IMR-90 (cell line): ENCODE measurements around the gene EHBP1. TPM values are rescaled to one million over a fixed set of nuclear protein-coding genes. Genes with fewer than 3 reads are reported as not detected.
A peak's percentile ranks its signal among the peaks of the same experiment; 100 is the strongest.

Experiments used
- ATAC-seq: fragments of 200-7000 bp; cut with Tn5 transposase; 2 replicates; pipeline ENCODE4 v1.9.1; 2020; ENCODE audit warnings: low read depth, mild to moderate bottlenecking, moderate library complexity
- BruUV-seq: library from RNA; stranded (reverse); fragments of 400-500 nt; replicated peaks from 2 replicates; lab custom pipeline; 2021; lab: Mats Ljungman, UMichigan
- CTCF ChIA-PET: fragments of 300-600 bp; formaldehyde crosslinking; extraction: SDS; loops from one replicate; lab custom pipeline; 2021; ENCODE audit warnings: antibody characterized with exemption; lab: Yijun Ruan, JAX
- POLR2A ChIA-PET: fragments of 300-600 bp; sonication (Branson Sonifier 250); formaldehyde crosslinking; loops from one replicate; lab custom pipeline; 2022; ENCODE audit warnings: antibody characterized with exemption; ENCODE audit not compliant: unreplicated experiment; lab: Charles Lee
- DNase-seq: peaks from one replicate; pipeline ENCODE4 v3.0.0; 2013
- H2AFZ ChIP-seq: replicated peaks from 2 replicates; pipeline ENCODE3; 2013; ENCODE audit warnings: low read length, mild to moderate bottlenecking; ENCODE audit not compliant: poor library complexity
- H2AK5ac ChIP-seq: 2 replicates; pipeline ENCODE4 v1.6.1; 2013; ENCODE audit warnings: low read depth, low read length, inconsistent platforms
- H2AK9ac ChIP-seq: replicated peaks from 2 replicates; pipeline ENCODE3; 2013; ENCODE audit warnings: mild to moderate bottlenecking, low read depth, low read length, moderate library complexity; ENCODE audit not compliant: poor library complexity
- H2BK120ac ChIP-seq: 2 replicates; pipeline ENCODE4 v1.6.1; 2013; ENCODE audit warnings: low read depth, low read length, inconsistent platforms
- H2BK15ac ChIP-seq: 3 replicates; pipeline ENCODE4 v1.6.1; 2013; ENCODE audit warnings: low read depth, low read length, inconsistent platforms
- H2BK20ac ChIP-seq: 2 replicates; pipeline ENCODE4 v1.6.1; 2013; ENCODE audit warnings: low read depth, mild to moderate bottlenecking, inconsistent platforms, low read length, moderate library complexity
- H2BK5ac ChIP-seq: 2 replicates; pipeline ENCODE4 v1.6.1; 2013; ENCODE audit warnings: mild to moderate bottlenecking, low read depth, low read length, inconsistent platforms; ENCODE audit not compliant: poor library complexity, severe bottlenecking
- H3K14ac ChIP-seq: replicated peaks from 2 replicates; pipeline ENCODE4 v1.6.1; 2013; ENCODE audit warnings: low read depth, low read length, inconsistent platforms
- H3K18ac ChIP-seq: 2 replicates; pipeline ENCODE4 v1.6.1; 2013; ENCODE audit warnings: low read depth, low read length, control low read depth
- H3K23ac ChIP-seq: 2 replicates; pipeline ENCODE4 v1.6.1; 2013; ENCODE audit warnings: low read depth, low read length, inconsistent platforms
- H3K27ac ChIP-seq: 2 replicates; pipeline ENCODE4 v1.5.1; 2013; ENCODE audit warnings: mild to moderate bottlenecking, control low read depth, low read length; ENCODE audit not compliant: insufficient read depth
- H3K27me3 ChIP-seq: 2 replicates; pipeline ENCODE4 v1.6.1; 2013; ENCODE audit warnings: low read length; ENCODE audit not compliant: control insufficient read depth, insufficient read depth
- H3K36me3 ChIP-seq: 2 replicates; pipeline ENCODE4 v1.6.1; 2013; ENCODE audit warnings: low read length, mixed read lengths; ENCODE audit not compliant: control insufficient read depth, insufficient read depth
- H3K4ac ChIP-seq: 2 replicates; pipeline ENCODE4 v1.6.1; 2013; ENCODE audit warnings: low read depth, low read length, inconsistent platforms
- H3K4me1 ChIP-seq: 2 replicates; pipeline ENCODE4 v1.6.1; 2013; ENCODE audit warnings: low read length, mixed read lengths; ENCODE audit not compliant: control insufficient read depth, insufficient read depth
- H3K4me2 ChIP-seq: 2 replicates; pipeline ENCODE4 v1.6.1; 2013; ENCODE audit warnings: low read depth, mild to moderate bottlenecking, control low read depth, low read length, moderate library complexity
- H3K4me3 ChIP-seq: 2 replicates; pipeline ENCODE4 v1.5.1; 2013; ENCODE audit warnings: low read depth, mild to moderate bottlenecking, control low read depth, low read length, moderate library complexity; ENCODE audit not compliant: insufficient read depth
- H3K56ac ChIP-seq: 2 replicates; pipeline ENCODE4 v1.6.1; 2013; ENCODE audit warnings: low read length, inconsistent platforms; ENCODE audit not compliant: insufficient read depth; ENCODE audit errors: extremely low read depth
- H3K79me1 ChIP-seq, 2 experiments: 2 replicates each; pipeline ENCODE4 v1.6.1; 2013; ENCODE audit warnings: low read length in 2 of 2, inconsistent platforms in 1 of 2, low read depth in 1 of 2
- H3K9ac ChIP-seq: 2 replicates; pipeline ENCODE4 v1.6.1; 2013; ENCODE audit warnings: low read depth, low read length, control low read depth
- H3K9me1 ChIP-seq: 2 replicates; pipeline ENCODE4 v1.6.1; 2013; ENCODE audit warnings: low read length, inconsistent platforms; ENCODE audit not compliant: insufficient read depth
- H3K9me3 ChIP-seq: 2 replicates; pipeline ENCODE4 v1.6.1; 2013; ENCODE audit warnings: low read length; ENCODE audit not compliant: control insufficient read depth, insufficient read depth
- H4K20me1 ChIP-seq: 2 replicates; pipeline ENCODE4 v1.6.1; 2013; ENCODE audit warnings: low read length, inconsistent platforms; ENCODE audit not compliant: insufficient read depth
- H4K5ac ChIP-seq: 2 replicates; pipeline ENCODE4 v1.6.1; 2013; ENCODE audit warnings: mild to moderate bottlenecking, low read depth, low read length, control low read depth
- H4K8ac ChIP-seq, 2 experiments: 2 replicates each; pipeline ENCODE4 v1.6.1; 2013; ENCODE audit warnings: low read depth in 2 of 2, low read length in 2 of 2, control low read depth in 1 of 2, inconsistent platforms in 1 of 2
- H4K91ac ChIP-seq: 2 replicates; pipeline ENCODE4 v1.6.1; 2013; ENCODE audit warnings: low read depth, low read length, inconsistent platforms; ENCODE audit not compliant: insufficient read depth
- BHLHE40 ChIP-seq: fragments of 150-350 bp; IDR thresholded peaks from 2 replicates; pipeline ENCODE4 v1.6.1; 2016; ENCODE audit warnings: mild to moderate bottlenecking, low read depth, low read length
- FOS ChIP-seq: fragments of 150-350 bp; IDR thresholded peaks from 2 replicates; pipeline ENCODE4 v1.6.1; 2016; ENCODE audit warnings: low read depth, low read length
- MAFK ChIP-seq: IDR thresholded peaks from 2 replicates; pipeline ENCODE4 v1.6.1; 2012; ENCODE audit warnings: low read depth, low read length, improper control_type of control experiment
- MAZ ChIP-seq: IDR thresholded peaks from 2 replicates; pipeline ENCODE4 v1.6.1; 2012; ENCODE audit warnings: low read depth, mild to moderate bottlenecking, low read length, improper control_type of control experiment, moderate library complexity, borderline replicate concordance
- MXI1 ChIP-seq: IDR thresholded peaks from 2 replicates; pipeline ENCODE4 v1.6.1; 2012; ENCODE audit warnings: low read depth, mild to moderate bottlenecking, low read length, moderate library complexity, borderline replicate concordance
- NFE2L2 ChIP-seq: fragments of 150-350 bp; IDR thresholded peaks from 2 replicates; pipeline ENCODE4 v1.6.1; 2016; ENCODE audit warnings: low read depth, mild to moderate bottlenecking, low read length
- POLR2A ChIP-seq: IDR thresholded peaks from 2 replicates; pipeline ENCODE4 v1.6.1; 2012; ENCODE audit warnings: mild to moderate bottlenecking, low read depth, low read length
- RCOR1 ChIP-seq: IDR thresholded peaks from 2 replicates; pipeline ENCODE4 v1.6.1; 2012; ENCODE audit warnings: mild to moderate bottlenecking, low read length, improper control_type of control experiment; ENCODE audit not compliant: insufficient replicate concordance
- RFX5 ChIP-seq: IDR thresholded peaks from 2 replicates; pipeline ENCODE4 v1.8.0; 2012; ENCODE audit warnings: low read depth, mild to moderate bottlenecking, low read length, moderate library complexity
- SMC3 ChIP-seq: fragments of 150-350 bp; IDR thresholded peaks from 2 replicates; pipeline ENCODE4 v1.6.1; 2016; ENCODE audit warnings: low read depth, mild to moderate bottlenecking, antibody characterized with exemption, low read length, moderate library complexity
- WGBS, 2 experiments: methylation state at CpG; one replicate each; pipeline versions ENCODE4 v1.1.5 to v1.1.7; 2013; ENCODE audit warnings: missing lambda C conversion rate in 2 of 2; ENCODE audit not compliant: insufficient read length in 1 of 2; ENCODE audit errors: extremely low coverage in 2 of 2; 5-methylcytosine and 5-hydroxymethylcytosine counted together
- dilution Hi-C: fragments of 300-500 bp; cut with HindIII; formaldehyde crosslinking; loops from one replicate; pipeline ENCODE4 v1.14.3; 2018; ENCODE audit warnings: low sequenced_read_pairs; ENCODE audit not compliant: unreplicated experiment
- in situ Hi-C: fragments of 300-500 bp; cut with MboI; formaldehyde crosslinking; loops from 3 replicates; pipeline ENCODE4 v1.14.3; 2019; ENCODE audit warnings: low sequenced_read_pairs, inconsistent platforms, mixed read lengths
- intact Hi-C: fragments of 100-400 bp; cut with micrococcal nuclease; formaldehyde crosslinking; loops from 2 replicates; pipeline ENCODE4 v1.10.0; 2022
- polyA plus RNA-seq, 3 experiments: library from polyadenylated mRNA; depleted of rRNA; stranded (reverse); fragments of >200 nt; gene quantifications; 2 replicates each; pipeline ENCODE4 v1.2.3, GENCODE V29; 2012; ENCODE audit warnings: low replicate concordance in 1 of 3
- total RNA-seq: library from RNA; depleted of rRNA; stranded (reverse); fragments of >200 nt; gene quantifications from 2 replicates; pipeline ENCODE4 v1.2.3, GENCODE V29; 2012

The EHBP1 gene
- total and polyA plus RNA-seq, 2 of the 4 experiments (the other 2 are of a cell fraction), result 28.3 to 44.4 TPM

DNA sequence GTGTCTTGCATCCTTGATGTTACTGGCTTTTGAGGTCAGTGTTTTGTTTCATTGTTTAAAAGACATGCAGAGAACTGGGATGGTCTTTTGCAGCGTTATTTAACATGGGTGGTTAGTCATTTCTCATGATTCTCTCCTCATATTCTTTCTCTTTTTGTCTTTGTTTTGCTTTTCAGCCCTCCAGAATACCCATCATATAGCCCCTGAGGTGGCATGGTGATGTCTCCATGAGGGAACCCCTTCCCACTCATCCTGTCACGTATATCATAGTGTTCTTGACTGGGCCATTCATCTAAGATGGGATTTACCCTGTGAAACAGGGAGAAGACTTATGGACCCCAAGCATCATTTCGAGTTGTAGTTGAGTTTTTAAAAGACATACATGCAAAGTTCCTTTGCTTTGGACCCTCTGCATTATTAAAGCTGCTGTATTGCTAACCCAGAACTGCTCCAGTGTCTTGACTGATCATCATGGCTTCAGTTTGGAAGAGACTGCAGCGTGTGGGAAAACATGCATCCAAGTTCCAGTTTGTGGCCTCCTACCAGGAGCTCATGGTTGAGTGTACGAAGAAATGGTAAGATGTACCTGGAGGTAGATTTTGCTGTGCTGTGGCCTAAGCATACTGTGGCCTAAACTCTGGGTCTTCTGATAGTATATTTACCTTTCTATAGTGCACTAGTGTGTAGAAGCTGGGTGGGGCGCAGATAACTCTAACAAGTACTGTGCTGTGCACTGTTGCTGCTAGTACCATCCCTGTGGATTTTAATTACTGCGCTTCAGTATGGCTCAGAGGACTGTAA lies 1.4 kb downstream of the EHBP1 start:
- ATAC-seq (no peak), DNase-seq (no peak)
- Histone ChIP-seq H2BK15ac (no peak overlapping the region; the same call in 2 of the 3 replicates), H2BK20ac (peak overlapping the region; percentile 27; the same call in 1 of the 2 replicates), H3K9ac (peak overlapping the region; percentile 91), H4K91ac (peak overlapping the region; percentile 30; the same call in 1 of the 2 replicates), H4K5ac (peak overlapping the region; percentile 1; the same call in 1 of the 2 replicates), H3K14ac (peak overlapping the region; percentile 97), H3K23ac (peak overlapping the region; percentile 97), H3K4me3 (peak overlapping the region; percentile 83), H3K27me3 (no peaks in the 10 kb centered on the region), H3K4ac (peak overlapping the region; percentile 88), H2AK5ac (peak overlapping the region; percentile 91), H3K4me2 (peak overlapping the region; percentile 79), H3K27ac (peak overlapping the region; percentile 70), H3K4me1 (peaks cover 4% of the 10 kb centered on the region; the same call in 1 of the 2 replicates), H2BK120ac (peak overlapping the region; percentile 68), H3K9me3 (no peaks in the 10 kb centered on the region), H4K8ac (peak overlapping the region; percentile 36 to 62; a peak in 2 of 4 replicates), H4K20me1 (no peaks in the 10 kb centered on the region), H2AFZ (peak overlapping the region; percentile 94), H2AK9ac (peak overlapping the region; percentile 90), H3K56ac (peak overlapping the region; percentile 80; the same call in 1 of the 2 replicates), H3K79me1 (peaks cover 30 to 40% of the 10 kb centered on the region in 2 experiments), H3K36me3 (peaks cover 2% of the 10 kb centered on the region; the same call in 1 of the 2 replicates), H3K9me1 (peaks cover 6% of the 10 kb centered on the region; the same call in 1 of the 2 replicates), H3K18ac (peak overlapping the region; percentile 18), H2BK5ac (peak overlapping the region; percentile 71)
- TF ChIP-seq RFX5 (no peak), FOS (no peak), MAFK (no peak), POLR2A (no peak), MXI1 (no peak), RCOR1 (no peak), SMC3 (no peak), MAZ (no peak), NFE2L2 (no peak), BHLHE40 (no peak)
- no TSS peak for BruUV-seq
- intact Hi-C loops (loop anchor here (2.0 to 5.0 kb wide), 2 partner anchors 128 to 200 kb away; partner anchors contain the start of gene TMEM17), in situ Hi-C loops (no loop called here), dilution Hi-C loops (no loop called here)
- 82% methylated on average over 2 of the region's 7 CpGs; no CpG with 5 or more reads in 1 of the 2 experiments for WGBS, 2 experiments
- ChIA-PET POLR2A (no interaction called here), CTCF (no interaction called here)
